HEK293 (cell line): ENCODE results near the gene DDX49.
A peak's percentile ranks its signal among the peaks of the same experiment; 100 is the strongest.

Experiments
- CTCF ChIA-PET: fragments of 350-600 bp; formaldehyde crosslinking; extraction: SDS; loops from one replicate; lab custom pipeline; 2021; ENCODE audit warnings: antibody characterized with exemption; lab: Yijun Ruan, JAX
- POLR2A ChIA-PET: fragments of 300-600 bp; formaldehyde crosslinking; extraction: SDS; loops from one replicate; lab custom pipeline; 2020; ENCODE audit warnings: antibody characterized with exemption, inconsistent platforms; lab: Yijun Ruan, JAX
- H3K27ac ChIP-seq: fragments of 200-500 bp; sonication (Bioruptor generic); 2 replicates; pipeline ENCODE4 v1.5.1; 2014; ENCODE audit warnings: low read depth, low read length, control low read depth, inconsistent platforms; ENCODE audit errors: extremely low read depth
- H3K36me3 ChIP-seq, 2 experiments: fragments of 200-500 bp in 1 of 2; sonication (Bioruptor generic) in 1 of 2; 1 replicate in 1 of 2; 2 replicates in 1 of 2; pipeline ENCODE4 v1.5.1; 2014 to 2017; ENCODE audit warnings: inconsistent platforms in 2 of 2, low read length in 2 of 2; ENCODE audit not compliant: control insufficient read depth in 2 of 2, insufficient read depth in 1 of 2
- H3K4me1 ChIP-seq: fragments of 200-500 bp; sonication (Bioruptor generic); 2 replicates; pipeline ENCODE4 v1.5.1; 2014; ENCODE audit warnings: mild to moderate bottlenecking, low read length, inconsistent platforms; ENCODE audit not compliant: control insufficient read depth, insufficient read depth
- H3K4me3 ChIP-seq: 2 replicates; pipeline ENCODE4 v1.5.1; 2011; ENCODE audit warnings: low read depth, mild to moderate bottlenecking, control low read depth, low read length, moderate library complexity
- H3K9me3 ChIP-seq: fragments of 200-500 bp; sonication (Bioruptor generic); 2 replicates; pipeline ENCODE4 v1.5.1; 2014; ENCODE audit warnings: low read depth, low read length, inconsistent platforms; ENCODE audit not compliant: control insufficient read depth, insufficient read depth
- KLF1 ChIP-seq: fragments of 450-650 bp; formaldehyde crosslinking; IDR thresholded peaks from 2 replicates; pipeline ENCODE4 v1.5.1; 2016; ENCODE audit warnings: missing biosample characterization, missing genetic modification characterization
- KLF16 ChIP-seq: fragments of 450-650 bp; formaldehyde crosslinking; IDR thresholded peaks from 2 replicates; pipeline ENCODE4 v1.5.1; 2017; ENCODE audit warnings: missing biosample characterization, missing genetic modification characterization
- KLF8 ChIP-seq: fragments of 450-650 bp; formaldehyde crosslinking; IDR thresholded peaks from 2 replicates; pipeline ENCODE4 v1.5.1; 2016; ENCODE audit warnings: missing biosample characterization, missing genetic modification characterization
- KLF9 ChIP-seq: fragments of 450-650 bp; formaldehyde crosslinking; IDR thresholded peaks from 2 replicates; pipeline ENCODE4 v1.5.1; 2016; ENCODE audit warnings: missing biosample characterization, missing genetic modification characterization, low read depth
- RBAK ChIP-seq: fragments of 450-650 bp; formaldehyde crosslinking; IDR thresholded peaks from 2 replicates; pipeline ENCODE4 v1.5.1; 2016; ENCODE audit warnings: missing biosample characterization, missing genetic modification characterization
- SP2 ChIP-seq: fragments of 450-650 bp; formaldehyde crosslinking; IDR thresholded peaks from 2 replicates; pipeline ENCODE4 v1.5.1; 2016; ENCODE audit warnings: missing biosample characterization, missing genetic modification characterization
- WT1 ChIP-seq: fragments of 450-650 bp; formaldehyde crosslinking; IDR thresholded peaks from 2 replicates; pipeline ENCODE4 v1.5.1; 2016; ENCODE audit warnings: missing biosample characterization, missing genetic modification characterization
- ZBTB21 ChIP-seq: fragments of 450-650 bp; formaldehyde crosslinking; IDR thresholded peaks from 2 replicates; pipeline ENCODE4 v1.5.1; 2017; ENCODE audit warnings: missing biosample characterization, missing genetic modification characterization
- ZBTB7A ChIP-seq: fragments of 450-650 bp; formaldehyde crosslinking; IDR thresholded peaks from 2 replicates; pipeline ENCODE4 v1.5.1; 2016; ENCODE audit warnings: low read depth, missing biosample characterization, missing genetic modification characterization
- ZFHX2 ChIP-seq: fragments of 450-650 bp; formaldehyde crosslinking; conservative IDR thresholded peaks from 2 replicates; pipeline ENCODE4 v1.5.1; 2016; ENCODE audit warnings: missing biosample characterization, missing genetic modification characterization
- ZNF18 ChIP-seq: fragments of 450-650 bp; formaldehyde crosslinking; IDR thresholded peaks from 2 replicates; pipeline ENCODE4 v1.5.1; 2016; ENCODE audit warnings: missing biosample characterization, missing genetic modification characterization
- ZNF426 ChIP-seq: fragments of 450-650 bp; formaldehyde crosslinking; IDR thresholded peaks from 2 replicates; pipeline ENCODE4 v1.5.1; 2017; ENCODE audit warnings: missing biosample characterization, missing genetic modification characterization, mild to moderate bottlenecking, inconsistent platforms, moderate library complexity
- ZNF521 ChIP-seq: fragments of 450-650 bp; formaldehyde crosslinking; IDR thresholded peaks from 2 replicates; pipeline ENCODE4 v1.5.1; 2017; ENCODE audit warnings: missing biosample characterization, mild to moderate bottlenecking, missing genetic modification characterization
- ZNF555 ChIP-seq: fragments of 450-650 bp; formaldehyde crosslinking; conservative IDR thresholded peaks from 2 replicates; pipeline ENCODE4 v1.5.1; 2017; ENCODE audit warnings: missing biosample characterization, mild to moderate bottlenecking, missing genetic modification characterization, inconsistent platforms
- ZNF670 ChIP-seq: fragments of 450-650 bp; formaldehyde crosslinking; IDR thresholded peaks from 2 replicates; pipeline ENCODE4 v1.5.1; 2016; ENCODE audit warnings: missing biosample characterization, missing genetic modification characterization, low read depth
- TF ChIP-seq, protein P1 (sequence below): fragments of 450-650 bp; formaldehyde crosslinking; conservative IDR thresholded peaks from 2 replicates; pipeline ENCODE4 v1.5.1; 2016; ENCODE audit warnings: low read depth, missing biosample characterization, missing genetic modification characterization
- TF ChIP-seq, protein P2 (sequence below): fragments of 450-650 bp; formaldehyde crosslinking; IDR thresholded peaks from 2 replicates; pipeline ENCODE4 v1.5.1; 2016; ENCODE audit warnings: missing biosample characterization, missing genetic modification characterization

DDX49 gene

DNA sequence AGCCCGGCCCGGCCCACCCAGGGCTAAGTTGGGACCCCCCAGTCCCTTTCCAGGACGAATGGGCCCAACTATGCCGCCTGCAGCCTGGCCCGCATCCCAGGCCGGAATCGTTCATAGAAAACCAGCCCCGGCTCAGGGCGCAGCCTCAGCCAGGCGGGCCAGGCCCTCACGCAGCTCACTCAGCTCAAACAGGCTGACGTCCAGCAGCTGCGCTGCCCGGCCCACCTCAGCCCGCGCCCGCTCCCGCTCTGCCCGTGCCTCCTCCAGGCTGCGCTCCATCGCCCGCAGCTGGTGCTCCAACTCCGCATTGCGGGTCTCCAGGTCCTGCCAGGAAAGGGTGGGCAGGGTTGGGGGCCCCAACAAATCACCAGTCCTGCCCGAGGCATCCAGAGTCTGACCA, 9.8 kb downstream of the DDX49 start (continued):
- TF ChIP-seq ZNF670 (no peak), ZNF521 (tag by site-specific recombination) (no peak), RBAK (tag by site-specific recombination) (no peak), ZBTB21 (tag by site-specific recombination) (no peak), ZNF426 (no peak)
- TF ChIP-seq, protein P1, sequence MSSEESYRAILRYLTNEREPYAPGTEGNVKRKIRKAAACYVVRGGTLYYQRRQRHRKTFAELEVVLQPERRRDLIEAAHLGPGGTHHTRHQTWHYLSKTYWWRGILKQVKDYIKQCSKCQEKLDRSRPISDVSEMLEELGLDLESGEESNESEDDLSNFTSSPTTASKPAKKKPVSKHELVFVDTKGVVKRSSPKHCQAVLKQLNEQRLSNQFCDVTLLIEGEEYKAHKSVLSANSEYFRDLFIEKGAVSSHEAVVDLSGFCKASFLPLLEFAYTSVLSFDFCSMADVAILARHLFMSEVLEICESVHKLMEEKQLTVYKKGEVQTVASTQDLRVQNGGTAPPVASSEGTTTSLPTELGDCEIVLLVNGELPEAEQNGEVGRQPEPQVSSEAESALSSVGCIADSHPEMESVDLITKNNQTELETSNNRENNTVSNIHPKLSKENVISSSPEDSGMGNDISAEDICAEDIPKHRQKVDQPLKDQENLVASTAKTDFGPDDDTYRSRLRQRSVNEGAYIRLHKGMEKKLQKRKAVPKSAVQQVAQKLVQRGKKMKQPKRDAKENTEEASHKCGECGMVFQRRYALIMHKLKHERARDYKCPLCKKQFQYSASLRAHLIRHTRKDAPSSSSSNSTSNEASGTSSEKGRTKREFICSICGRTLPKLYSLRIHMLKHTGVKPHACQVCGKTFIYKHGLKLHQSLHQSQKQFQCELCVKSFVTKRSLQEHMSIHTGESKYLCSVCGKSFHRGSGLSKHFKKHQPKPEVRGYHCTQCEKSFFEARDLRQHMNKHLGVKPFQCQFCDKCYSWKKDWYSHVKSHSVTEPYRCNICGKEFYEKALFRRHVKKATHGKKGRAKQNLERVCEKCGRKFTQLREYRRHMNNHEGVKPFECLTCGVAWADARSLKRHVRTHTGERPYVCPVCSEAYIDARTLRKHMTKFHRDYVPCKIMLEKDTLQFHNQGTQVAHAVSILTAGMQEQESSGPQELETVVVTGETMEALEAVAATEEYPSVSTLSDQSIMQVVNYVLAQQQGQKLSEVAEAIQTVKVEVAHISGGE (tag by site-specific recombination): no peak

- ChIA-PET POLR2A (interaction anchor here (1.7 to 5.7 kb wide), 2 partner anchors 12 to 56 kb away, joined by 5 to 41 read pairs; partner anchors contain the start of genes COPE and DDX49), CTCF (interaction anchor here (0.6 to 1.1 kb wide), 3 partner anchors 56 to 422 kb away, joined by 3 read pairs; no protein-coding TSS in a partner anchor)
- H3K9me3 ChIP-seq: no peaks in the 10 kb centered on the region
- peaks cover 3 to 45% of the 10 kb centered on the region in 2 experiments; a peak in 2 of 3 replicates for H3K36me3 ChIP-seq
- H3K4me1 ChIP-seq: no peaks in the 10 kb centered on the region
- H3K4me3 ChIP-seq: no peak overlapping the region
- TF ChIP-seq ZFHX2 (0 out of 2 replicates have a peak, but pooled peaks have one; percentile 29), KLF9 (tag by site-specific recombination) (no peak)
- no peak overlapping the region for H3K27ac ChIP-seq
Observed at GRCh38 chr19:18931316-18932162, 12.0 kb downstream of the DDX49 start.

DNA sequence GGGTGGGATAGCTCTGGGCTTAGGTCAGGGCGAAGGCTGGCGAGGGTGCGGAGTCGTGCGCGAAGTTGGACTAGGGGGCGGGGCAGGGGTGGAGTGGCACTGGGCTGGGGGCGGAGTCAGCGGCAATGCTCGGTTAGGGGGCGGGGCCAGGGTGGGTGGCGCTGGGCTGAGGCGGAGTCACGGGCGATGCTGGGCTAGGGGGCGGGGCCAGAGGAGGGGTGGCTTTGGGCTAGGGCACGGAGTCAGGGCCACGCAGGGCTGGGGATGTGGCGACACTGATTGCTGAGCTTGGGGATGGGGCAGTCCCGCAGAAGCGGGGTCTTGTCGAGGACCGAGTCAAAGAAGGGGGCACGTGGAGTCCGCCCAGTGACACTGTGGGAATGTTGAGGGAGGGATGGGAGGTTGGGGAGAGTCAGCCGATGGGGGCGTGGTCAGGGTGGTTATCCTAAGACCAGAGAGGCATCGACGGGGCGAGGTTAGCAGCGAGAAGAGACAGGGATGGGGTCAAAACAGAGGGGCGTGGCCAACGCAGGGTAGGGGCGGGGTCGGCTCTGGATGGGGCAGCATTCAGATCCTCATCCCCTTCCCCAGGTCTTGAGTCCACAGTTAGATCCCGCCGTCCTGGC, 12.8 kb downstream of the DDX49 start:
- no peak overlapping the region for H3K4me3 ChIP-seq
- no peaks in the 10 kb centered on the region for H3K9me3 ChIP-seq
- peak; percentile 37; the same call in 1 of the 2 replicates for TF ChIP-seq WT1 (tag by site-specific recombination)
- peak; percentile 67; the same call in 1 of the 2 replicates for TF ChIP-seq ZBTB7A (tag by site-specific recombination)
- TF ChIP-seq KLF8 (tag by site-specific recombination): peak; percentile 89
- no peak for TF ChIP-seq ZNF18 (tag by site-specific recombination)
- TF ChIP-seq KLF9 (tag by site-specific recombination): peak; percentile 85
- no peak for TF ChIP-seq ZNF555 (tag by site-specific recombination)
- peak; percentile 37; the same call in 1 of the 2 replicates for TF ChIP-seq KLF16 (tag by site-specific recombination)
- TF ChIP-seq, protein P2, sequence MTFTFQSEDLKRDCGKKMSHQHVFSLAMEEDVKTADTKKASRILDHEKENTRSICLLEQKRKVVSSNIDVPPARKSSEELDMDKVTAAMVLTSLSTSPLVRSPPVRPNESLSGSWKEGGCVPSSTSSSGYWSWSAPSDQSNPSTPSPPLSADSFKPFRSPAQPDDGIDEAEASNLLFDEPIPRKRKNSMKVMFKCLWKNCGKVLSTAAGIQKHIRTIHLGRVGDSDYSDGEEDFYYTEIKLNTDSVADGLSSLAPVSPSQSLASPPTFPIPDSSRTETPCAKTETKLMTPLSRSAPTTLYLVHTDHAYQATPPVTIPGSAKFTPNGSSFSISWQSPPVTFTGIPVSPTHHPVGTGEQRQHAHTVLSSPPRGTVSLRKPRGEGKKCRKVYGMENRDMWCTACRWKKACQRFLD: no peak
- TF ChIP-seq SP2 (tag by site-specific recombination): peak; percentile 40
- peak; percentile 81 for TF ChIP-seq KLF1 (tag by site-specific recombination)
- H3K4me1 ChIP-seq: no peaks in the 10 kb centered on the region
- H3K27ac ChIP-seq: no peak overlapping the region
- ChIA-PET POLR2A (interaction anchor here (1.7 to 5.7 kb wide), 2 partner anchors 13 to 55 kb away, joined by 5 to 41 read pairs; partner anchors contain the start of genes COPE and DDX49), CTCF (interaction anchor here (0.6 to 1.1 kb wide), 2 partner anchors 55 to 423 kb away, joined by 3 read pairs; no protein-coding TSS in a partner anchor)
- peaks cover 3 to 42% of the 10 kb centered on the region in 2 experiments; a peak in 2 of 3 replicates for H3K36me3 ChIP-seq
